K562 (cell line): ENCODE data around the gene AP4S1.

Source experiments
- EGR1 ChIP-seq: fragments of 450-650 bp; conservative IDR thresholded peaks from 2 replicates; pipeline ENCODE4 v1.6.1; 2017; ENCODE audit warnings: mild to moderate bottlenecking
- RAD21 ChIP-seq, 2 experiments: fragments of 250-450 bp in 1 of 2; fragments of 450-650 bp in 1 of 2; sonication (Bioruptor Pico) in 1 of 2; formaldehyde crosslinking in 1 of 2; IDR thresholded peaks in 1 of 2; conservative IDR thresholded peaks in 1 of 2; 2 replicates each; pipeline versions ENCODE4 v1.4.0 to v1.8.0; 2020 to 2022; ENCODE audit warnings: mild to moderate bottlenecking in 2 of 2, moderate library complexity in 1 of 2
- TF ChIP-seq, protein P1 (sequence below), 3 experiments: IDR thresholded peaks in 2 of 3; conservative IDR thresholded peaks in 1 of 3; 2 replicates each; pipeline ENCODE4 v1.5.1; 2011 to 2012; ENCODE audit warnings: low read length in 3 of 3, mild to moderate bottlenecking in 3 of 3, control low read depth in 2 of 3, improper control_type of control experiment in 1 of 3, inconsistent platforms in 1 of 3, low read depth in 1 of 3, mixed read lengths in 1 of 3, moderate library complexity in 1 of 3; ENCODE audit not compliant: insufficient read depth in 2 of 3

GRCh38 chr14:31037709-31038221 is 12.3 kb downstream of the AP4S1 start:
- TF ChIP-seq, protein P1, sequence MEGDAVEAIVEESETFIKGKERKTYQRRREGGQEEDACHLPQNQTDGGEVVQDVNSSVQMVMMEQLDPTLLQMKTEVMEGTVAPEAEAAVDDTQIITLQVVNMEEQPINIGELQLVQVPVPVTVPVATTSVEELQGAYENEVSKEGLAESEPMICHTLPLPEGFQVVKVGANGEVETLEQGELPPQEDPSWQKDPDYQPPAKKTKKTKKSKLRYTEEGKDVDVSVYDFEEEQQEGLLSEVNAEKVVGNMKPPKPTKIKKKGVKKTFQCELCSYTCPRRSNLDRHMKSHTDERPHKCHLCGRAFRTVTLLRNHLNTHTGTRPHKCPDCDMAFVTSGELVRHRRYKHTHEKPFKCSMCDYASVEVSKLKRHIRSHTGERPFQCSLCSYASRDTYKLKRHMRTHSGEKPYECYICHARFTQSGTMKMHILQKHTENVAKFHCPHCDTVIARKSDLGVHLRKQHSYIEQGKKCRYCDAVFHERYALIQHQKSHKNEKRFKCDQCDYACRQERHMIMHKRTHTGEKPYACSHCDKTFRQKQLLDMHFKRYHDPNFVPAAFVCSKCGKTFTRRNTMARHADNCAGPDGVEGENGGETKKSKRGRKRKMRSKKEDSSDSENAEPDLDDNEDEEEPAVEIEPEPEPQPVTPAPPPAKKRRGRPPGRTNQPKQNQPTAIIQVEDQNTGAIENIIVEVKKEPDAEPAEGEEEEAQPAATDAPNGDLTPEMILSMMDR (IDR thresholded peaks at IDR 0.05 in 2 of 3, conservative IDR thresholded peaks at IDR 0.05 in 1 of 3; ENCODE audit: insufficient read depth in 2 of 3, low read depth in 1 of 3, low read length in 3 of 3) = no peak
- TF ChIP-seq EGR1 (no peak), RAD21 (CRISPR knock-in tag; conservative IDR thresholded peaks at IDR 0.05 in 1 of 2, IDR thresholded peaks at IDR 0.05 in 1 of 2) (no peak)
